NCI-H2081 (cell line): ENCODE data around the gene EFCAB5.
"Not testable (repeated sequence)": the region's sequence is repeated elsewhere in the genome, so short reads cannot be mapped to it uniquely, and the experiment has no call there.

Source experiments
- DNase-seq, 2 experiments: peaks; one replicate each; lab custom pipeline; 2025; lab: John Stamatoyannopoulos, UW

Gene EFCAB5

GRCh38 chr17:29935909-29936308 is 5.5 kb upstream of the EFCAB5 start:
- DNase-seq = not testable (repeated sequence)

- no peak for DNase-seq
Observed at GRCh38 chr17:29936724-29937123, 4.7 kb upstream of the EFCAB5 start.

- no peak for DNase-seq
Observed at GRCh38 chr17:29945281-29945680, 3.8 kb downstream of the EFCAB5 start.

GRCh38 chr17:29948448-29949215 is 7.2 kb downstream of the EFCAB5 start:
- no peak for DNase-seq

DNA sequence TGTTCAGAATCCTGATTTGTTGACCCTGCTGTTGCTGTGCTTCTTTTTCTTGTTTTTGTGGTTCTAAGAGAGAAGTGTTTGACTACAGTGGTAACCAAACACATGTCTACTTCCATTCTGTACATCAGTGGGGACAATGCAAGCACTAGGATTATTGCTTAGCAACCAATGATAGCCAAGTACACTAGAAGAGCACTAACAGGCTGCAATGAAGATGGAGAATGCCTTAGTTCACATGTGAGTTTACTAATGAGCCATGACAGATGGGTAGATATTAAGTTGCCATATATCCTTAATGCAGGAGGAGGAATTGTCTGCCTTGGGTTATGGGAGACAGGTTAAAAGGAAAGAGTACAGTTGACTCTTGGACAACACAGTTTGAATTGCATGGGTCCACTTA is 8.3 kb downstream of the EFCAB5 start:
- peak in 1 of 2 experiments; percentile 3 for DNase-seq

GRCh38 chr17:29954405-29954804 is 13.0 kb downstream of the EFCAB5 start:
- DNase-seq = no peak

- DNase-seq = no peak
Observed at GRCh38 chr17:29956225-29956624, 14.8 kb downstream of the EFCAB5 start.

DNA sequence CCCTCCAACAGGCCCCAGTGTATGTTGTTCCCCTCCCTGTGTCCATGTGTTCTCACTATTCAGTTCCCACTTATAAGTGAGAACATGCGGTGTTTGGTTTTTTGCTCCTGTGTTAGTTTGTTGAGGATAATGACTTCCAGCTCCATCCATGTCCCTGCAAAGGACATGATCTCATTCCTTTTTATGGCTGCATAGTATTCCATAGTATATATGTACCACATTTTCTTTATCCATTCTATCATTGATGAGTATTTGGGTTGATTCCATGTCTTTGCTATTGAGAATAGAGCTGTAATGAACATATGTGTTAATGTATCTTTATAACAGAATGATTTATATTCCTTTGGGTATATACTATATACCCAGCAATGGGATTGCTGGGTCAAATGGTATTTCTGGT is 16.1 kb downstream of the EFCAB5 start:
- DNase-seq = not testable (repeated sequence)

- DNase-seq = no peak
Observed at GRCh38 chr17:29958947-29959657, 17.7 kb downstream of the EFCAB5 start.

GRCh38 chr17:29959658-29960337 is 18.4 kb downstream of the EFCAB5 start:
- DNase-seq = no peak

DNA sequence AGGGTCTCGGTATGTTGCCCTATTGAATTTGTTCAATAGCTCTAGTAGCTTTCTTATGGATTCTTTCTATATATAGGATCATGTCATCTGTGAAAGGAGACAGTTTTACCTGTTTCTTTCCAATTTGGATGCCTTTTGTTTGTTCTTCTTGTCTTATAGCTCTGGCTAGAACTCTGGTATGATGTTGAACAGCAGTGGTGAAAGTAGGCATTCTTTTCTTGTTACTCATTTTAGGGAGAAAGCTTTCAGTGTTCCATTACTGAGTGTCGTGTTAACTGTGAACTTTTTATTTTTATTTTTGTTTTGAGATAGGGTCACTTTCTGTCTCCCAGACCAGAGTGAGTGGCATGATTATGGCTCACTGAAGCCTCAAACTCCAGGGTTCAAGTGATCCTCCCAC is 21.2 kb downstream of the EFCAB5 start:
- no peak for DNase-seq

DNA sequence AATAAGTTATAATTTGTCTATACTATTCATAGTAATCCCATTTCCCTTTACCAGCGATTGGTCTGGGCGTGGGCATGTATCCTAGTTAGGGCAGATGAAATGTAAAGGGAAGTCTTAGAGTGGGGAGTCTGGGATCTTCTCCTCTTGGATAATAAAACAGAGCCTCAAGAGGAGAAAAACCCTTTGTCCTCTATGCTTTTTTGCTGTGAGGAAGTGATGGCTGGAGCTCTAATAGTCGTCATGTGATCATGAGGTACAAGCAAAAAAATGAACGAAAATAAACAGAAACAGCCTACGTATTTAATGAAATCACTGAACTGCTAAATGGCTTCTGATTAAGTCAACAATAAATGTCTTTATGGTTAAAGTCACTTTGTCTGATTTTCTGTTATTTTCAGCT is 26.8 kb downstream of the EFCAB5 start:
- no peak for DNase-seq

DNA sequence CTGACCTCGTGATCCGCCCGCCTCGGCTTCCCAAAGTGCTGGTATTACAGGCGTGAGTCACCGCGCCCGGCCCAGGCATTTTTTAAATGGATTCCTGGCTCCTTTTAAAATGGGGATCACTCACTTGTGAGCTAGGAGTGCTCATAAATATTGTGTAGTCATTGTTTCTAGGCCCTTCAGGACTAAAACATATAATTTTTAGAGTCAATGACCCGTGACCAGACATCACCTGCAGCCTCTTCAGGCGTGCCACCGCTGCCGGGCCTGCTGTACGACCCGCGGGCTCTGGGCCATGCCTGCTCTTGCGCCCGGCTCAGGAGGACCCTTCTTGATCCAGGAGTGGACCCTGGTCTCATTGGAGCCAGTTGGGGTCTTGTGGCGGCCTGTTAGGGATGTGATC is 30.8 kb downstream of the EFCAB5 start:
- DNase-seq = peak in 1 of 2 experiments; percentile 42

DNA sequence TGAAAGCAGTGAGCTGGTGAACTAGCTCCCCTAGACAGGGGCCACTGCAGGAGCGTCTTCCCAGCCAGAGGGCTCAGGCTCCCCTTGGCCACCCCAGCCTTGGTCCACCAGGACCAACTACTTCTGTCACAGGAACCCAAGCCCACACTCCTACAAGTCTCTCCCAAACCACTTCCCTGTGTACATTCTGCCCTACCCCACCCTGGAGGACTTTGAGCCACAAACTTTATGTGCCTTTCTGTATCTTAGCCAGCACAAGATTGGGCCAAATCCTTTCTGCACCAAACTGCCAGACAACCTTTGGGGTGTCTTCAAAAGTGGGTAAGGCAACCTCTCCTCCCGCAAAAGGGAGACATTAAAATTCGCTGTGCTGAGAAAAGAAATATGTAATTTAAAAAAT is 31.6 kb downstream of the EFCAB5 start:
- DNase-seq = no peak

DNA sequence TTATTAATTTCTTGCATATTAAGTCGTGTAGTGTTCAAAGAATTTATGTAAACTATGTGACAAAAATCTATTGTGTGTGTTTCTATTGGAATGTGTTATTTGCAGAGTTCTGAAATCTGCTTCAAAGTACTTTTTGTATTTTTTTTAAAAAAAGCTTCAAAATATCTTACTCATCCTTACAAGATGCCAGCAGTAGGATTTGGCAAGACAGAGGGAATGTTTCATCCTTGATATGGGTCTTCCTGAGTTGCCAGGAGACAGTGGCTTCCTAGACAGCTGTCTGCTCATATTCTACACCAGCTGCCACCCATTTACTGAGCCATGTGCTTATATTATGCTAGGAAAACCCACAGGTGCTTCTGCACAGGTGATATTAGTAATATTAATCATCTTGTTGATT is 36.4 kb downstream of the EFCAB5 start:
- DNase-seq = no peak

GRCh38 chr17:29980261-29980660 is 38.8 kb downstream of the EFCAB5 start:
- DNase-seq = no peak

GRCh38 chr17:29982991-29983653 is 41.7 kb downstream of the EFCAB5 start:
- no peak for DNase-seq

DNA sequence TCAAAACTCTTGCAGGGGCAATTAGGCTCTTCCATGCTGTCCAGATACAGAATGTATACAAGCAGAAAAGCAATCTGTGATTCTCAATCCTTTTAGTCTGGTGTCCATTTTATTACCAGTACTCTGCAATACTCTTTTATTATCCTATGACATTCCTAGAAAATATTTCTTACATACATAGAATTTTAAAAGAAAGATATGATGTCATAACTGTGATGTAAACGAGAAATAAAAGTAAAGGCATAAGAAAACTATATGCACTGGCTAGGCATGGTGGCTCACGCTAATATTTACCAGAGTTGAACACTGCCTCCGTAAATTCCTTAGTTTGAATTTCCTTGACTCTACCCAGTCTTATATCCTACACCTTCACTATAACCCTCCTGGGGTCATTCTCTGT is 55.0 kb downstream of the EFCAB5 start:
- DNase-seq = no peak

DNA sequence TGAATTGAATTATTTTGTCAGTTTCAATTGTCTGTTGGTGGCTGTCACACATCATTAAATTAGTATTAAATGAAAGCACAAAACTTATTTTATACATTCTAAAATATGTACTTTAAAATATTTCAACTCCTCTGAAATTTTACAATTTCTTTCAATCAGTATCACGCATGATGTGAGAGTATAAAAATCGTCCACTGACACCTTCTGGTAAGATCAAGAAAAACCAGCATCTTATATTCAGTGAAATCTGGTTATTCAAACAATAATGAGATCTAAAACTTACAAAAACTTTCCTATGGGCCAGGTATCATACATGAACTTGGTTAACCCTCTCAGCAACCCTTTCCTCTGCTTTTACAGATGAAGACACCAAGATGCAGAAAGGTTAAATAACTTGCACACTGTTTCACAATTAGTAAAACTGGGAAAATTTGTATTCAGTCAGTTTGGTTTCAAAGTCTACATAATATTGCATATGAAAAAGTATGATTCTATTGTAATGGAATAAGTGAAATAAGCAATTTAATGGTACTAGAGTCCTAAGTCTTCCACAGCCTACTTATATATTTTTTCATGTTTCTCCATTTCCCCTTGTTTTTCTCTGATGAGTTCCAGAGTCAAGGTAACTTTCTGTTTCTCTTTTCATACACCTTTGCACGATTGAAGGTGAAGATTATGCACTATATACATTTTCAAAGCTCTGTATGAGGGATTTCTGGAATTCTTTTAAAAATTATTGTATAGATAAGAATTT is 58.7 kb downstream of the EFCAB5 start:
- no peak for DNase-seq

DNA sequence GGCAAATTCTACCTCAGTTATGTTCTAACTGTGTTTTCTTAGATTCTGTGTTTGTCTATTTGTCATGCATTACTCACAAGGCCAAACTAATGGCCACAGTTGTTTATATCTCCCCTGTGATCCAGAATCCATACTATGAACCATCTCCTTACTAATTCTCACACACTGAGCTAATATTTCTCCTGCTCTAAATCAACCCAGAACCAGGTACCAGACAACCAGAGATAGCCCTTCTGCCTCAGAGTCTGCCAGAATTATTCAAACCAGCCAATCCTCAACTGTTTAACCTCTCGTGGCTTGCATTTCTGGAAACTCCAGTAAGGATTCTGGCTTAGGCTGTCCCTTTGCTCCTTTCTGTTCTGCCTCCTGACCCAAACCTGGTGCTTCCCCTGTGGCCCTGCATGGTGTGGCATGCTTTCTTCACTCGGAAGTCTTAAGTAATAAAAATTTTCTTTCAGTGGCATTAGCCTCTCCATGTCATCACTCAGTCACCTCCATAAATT is 59.4 kb downstream of the EFCAB5 start:
- no peak for DNase-seq

DNA sequence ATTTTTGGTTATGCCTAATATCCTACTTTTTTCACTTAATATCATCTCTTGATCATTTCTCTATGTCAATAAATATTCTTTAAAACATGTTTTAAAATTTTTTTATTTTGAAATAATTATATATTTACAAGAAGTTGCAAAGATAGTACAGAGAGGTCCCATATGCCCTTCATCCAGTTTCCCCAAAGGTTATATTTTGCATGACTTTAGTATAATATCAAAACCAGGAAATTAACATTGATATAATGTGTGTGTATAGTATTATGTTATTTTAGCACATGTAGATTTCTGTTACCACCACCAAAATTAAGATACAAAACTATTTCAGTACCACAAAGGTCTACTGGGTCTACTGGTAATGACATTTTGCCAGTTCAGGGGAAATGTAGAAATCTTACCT is 60.7 kb downstream of the EFCAB5 start:
- no peak for DNase-seq
